Eye (tissue), 1 donor: ENCODE results near the gene EPS8L3.
"Not testable (repeated sequence)": the region's sequence is repeated elsewhere in the genome, so short reads cannot be mapped to it uniquely, and the experiment has no call there.

Experiments used
- DNase-seq: peaks from one replicate; pipeline ENCODE4 v3.0.0-alpha.2; 2015

EPS8L3 gene

DNA sequence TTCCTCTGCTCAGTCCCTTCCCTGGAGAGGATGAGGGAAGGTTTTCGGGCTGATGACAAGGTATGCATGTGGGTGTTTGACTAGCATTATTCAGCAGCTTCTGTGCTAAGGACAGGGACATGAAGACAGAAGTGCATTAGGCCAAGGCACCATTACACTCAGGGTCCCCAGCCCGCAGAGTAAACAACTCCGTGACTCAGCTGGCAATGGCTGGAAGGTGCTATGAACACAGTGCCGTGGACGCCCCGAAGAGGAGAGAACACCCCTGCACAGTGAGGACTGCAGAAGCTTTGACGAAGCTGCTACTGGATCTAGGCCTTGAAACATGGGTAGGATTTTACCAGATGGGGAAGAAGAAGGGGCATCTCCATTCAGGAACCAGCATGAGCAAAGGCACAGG lies 13.7 kb upstream of the EPS8L3 start:
- no peak for DNase-seq

GRCh38 chr1:109776911-109777310 lies 13.2 kb upstream of the EPS8L3 start:
- peak; percentile 97 for DNase-seq

- DNase-seq = no peak
Measured at GRCh38 chr1:109776206-109776835, 12.6 kb upstream of the EPS8L3 start.

GRCh38 chr1:109775398-109775797 lies 11.7 kb upstream of the EPS8L3 start:
- no peak for DNase-seq

GRCh38 chr1:109773900-109774485 lies 10.3 kb upstream of the EPS8L3 start:
- no peak for DNase-seq

DNA sequence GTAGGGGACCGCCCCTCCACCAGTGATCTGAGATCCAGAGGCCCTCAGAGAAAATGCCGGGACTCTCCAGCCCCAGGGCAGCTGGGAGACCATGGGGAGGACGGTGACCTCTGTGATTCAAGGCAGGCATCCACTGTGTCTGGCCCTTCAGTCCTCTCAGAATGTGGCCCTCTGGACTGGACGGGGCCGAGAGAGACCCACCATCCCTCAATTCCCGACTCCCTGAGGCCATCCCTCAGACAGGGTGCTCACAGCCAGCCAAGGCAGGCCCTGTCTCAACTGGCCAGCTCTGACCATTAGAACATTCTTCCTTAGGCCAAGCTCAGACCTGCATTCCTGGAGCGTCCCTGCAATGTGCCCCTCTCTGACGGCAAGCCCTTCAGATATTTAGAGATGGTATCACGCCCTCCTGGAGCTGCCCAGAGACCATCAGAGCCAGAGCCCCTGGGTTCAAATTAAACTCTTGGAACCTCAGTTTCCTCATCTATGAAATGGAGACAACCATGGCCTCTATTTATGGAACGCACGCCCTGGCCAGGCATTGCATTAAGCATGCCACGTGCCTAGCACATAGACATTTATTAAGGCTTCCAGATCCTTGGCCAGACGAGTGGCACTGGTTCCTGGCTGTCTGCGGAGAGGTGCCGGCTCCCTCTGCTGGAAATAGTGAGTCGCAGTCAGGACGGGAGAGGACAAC lies 9.6 kb upstream of the EPS8L3 start:
- DNase-seq = peak; percentile 94

DNA sequence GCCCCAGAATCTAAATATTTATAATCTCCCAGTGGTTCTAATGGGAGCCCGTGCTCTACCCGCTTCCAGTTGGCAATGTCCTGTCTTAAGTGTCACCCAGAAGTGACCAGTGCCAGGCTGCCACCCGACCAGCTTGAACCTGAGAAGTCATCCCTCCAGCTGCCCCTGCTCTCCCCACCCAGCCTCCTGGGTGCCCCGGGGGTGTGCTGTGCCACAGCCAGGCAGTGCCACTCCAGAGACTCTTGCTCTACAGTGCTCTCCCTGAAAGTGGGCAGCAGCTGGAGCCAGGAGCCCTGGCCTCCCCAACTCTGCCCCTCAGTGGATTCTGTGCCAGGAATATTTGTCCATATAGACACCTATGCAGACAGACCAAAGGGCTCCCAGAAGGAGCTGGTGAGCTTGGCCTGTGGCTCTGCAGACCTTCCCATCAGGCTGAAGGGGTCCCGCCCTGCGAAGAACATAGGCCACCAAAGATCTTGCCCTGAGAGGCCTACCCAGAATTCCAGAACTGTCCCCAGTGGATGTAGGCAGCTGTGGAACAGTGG lies 9.0 kb upstream of the EPS8L3 start:
- no peak for DNase-seq

DNA sequence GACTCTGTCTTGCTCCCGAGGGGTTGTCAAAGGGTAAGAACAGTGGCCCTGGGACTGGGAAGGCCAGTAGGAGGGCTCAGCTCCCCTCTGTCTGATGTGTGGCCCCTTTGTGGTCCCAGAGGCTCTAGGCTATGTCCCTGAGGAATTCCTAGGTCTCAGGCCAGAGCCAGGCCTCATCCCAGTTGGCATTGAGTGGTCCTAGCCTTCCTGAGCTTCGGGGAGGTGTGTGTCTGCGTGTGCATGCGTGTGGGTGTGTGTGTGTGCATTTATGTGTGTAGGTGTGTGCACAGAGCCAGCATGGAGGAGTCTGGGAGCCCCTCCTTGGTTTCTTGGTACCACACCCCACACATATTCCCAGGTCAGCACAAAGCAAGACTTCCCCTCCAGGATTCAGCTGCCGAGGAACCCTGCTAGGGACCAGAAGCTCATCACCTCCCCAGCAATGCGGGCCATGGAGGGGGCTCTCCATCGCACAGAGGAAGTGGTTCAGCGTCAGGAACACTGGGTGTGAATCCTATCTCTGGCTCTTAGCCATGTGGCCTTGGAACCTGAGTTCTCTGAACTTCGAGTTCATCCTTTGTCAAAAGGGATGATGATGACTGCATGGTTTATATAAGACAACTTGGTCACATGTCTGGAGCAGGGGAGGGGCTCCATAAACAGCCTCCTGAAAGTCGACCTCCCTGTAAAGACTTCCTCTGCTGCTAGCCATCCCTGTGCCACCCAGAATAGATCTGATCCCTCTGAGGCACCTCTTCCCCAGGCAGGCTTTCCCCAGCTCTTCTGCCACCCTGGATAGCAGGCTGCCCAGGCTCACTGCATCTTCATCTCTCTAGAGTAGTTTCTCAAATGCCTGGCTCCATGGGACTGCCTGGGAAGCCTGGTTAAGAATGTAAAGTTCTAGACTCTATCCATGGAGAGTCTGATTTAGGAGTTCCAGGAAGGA lies 8.3 kb upstream of the EPS8L3 start:
- DNase-seq = no peak

DNA sequence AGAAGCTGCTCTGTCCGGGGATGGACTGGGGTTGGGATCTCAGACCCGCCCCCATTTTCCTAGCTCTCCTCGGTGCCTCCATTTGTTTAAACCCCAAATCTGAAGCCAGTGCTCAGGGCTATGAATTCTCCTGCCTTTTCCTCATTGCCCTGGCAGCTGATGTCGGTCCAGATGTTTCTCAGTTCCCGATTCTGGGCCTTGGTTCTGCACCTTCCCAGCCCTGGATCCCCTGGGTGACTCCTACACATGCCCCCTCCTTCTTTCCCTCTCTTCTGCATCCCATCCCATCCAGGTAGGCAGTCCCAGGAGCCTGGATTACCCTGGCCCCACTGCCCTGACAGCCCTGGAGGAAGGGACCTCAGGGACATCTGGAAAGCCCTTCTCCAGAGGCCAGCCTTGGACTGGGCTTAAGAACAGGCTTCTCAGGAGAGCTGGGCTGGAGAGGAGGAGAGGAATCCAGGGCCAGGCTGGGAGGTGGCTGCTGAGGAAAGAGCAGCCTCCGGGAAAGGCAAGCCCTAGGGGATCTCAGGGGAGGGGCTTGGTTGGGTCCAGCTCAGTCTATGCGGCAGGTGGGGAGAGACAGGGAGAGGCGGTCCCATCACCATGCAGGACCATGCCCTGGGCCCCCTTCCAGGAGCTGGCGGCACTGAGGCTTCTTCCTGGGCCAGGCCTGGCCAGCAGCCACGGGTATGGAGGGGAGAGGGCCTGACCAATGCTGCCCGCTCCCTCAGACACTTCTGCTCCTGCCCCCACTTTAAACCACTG lies 6.8 kb upstream of the EPS8L3 start:
- DNase-seq = no peak

DNA sequence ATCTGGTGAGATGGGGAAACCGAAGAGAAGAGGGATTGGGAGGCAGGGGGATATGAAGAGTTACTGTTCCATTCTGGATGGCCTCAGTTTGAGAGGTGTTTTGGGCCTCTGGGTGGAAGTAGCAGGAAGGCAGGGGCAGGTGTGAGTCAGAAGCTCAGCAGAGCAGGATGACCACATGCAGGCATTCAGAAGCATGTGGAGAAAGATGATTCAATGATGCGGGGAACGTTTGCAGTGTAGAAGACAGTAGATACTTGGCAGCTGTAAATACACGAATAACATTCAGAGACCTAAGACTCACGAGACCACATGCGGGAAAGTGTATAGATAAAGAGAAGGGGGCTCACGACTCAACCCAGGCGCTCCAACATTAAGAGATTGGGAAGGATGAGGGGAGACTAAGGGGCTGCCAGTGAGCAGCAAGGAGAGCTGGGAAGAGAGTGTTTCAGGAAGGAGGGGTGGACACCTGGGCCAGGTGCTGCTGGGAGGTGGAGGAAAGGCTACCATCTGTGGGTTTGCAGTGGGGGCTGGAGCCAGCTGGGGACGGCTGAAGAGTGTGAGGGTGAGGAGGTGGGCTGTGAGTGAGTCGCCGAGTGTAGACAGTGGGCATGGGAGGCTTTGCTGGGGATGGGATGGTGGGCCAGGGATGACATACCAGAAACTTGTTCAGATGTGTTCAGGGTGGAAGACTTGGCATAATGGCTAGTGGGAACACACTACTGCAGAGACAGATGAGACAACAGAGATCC lies 5.8 kb upstream of the EPS8L3 start:
- no peak for DNase-seq

DNA sequence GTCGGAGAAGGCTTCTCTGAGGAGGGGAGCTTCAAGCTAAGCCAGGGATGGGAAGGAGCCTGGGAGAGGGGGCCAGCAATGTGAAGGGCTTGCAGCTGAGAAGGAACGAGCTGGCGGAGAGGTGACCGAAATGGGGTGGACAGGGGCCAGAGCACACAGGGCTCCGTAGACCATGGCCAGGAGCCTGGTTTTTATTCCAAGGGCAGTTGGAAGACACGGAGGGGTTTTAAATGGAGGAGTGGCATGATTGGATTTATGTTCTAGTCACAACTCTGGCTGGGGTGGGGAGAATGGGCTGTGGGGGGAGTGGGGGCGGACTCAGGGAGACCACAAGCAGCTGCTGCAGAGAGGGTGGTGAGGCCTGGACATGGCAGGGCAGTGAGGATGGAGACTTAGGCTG lies 5.1 kb upstream of the EPS8L3 start:
- DNase-seq = no peak

DNA sequence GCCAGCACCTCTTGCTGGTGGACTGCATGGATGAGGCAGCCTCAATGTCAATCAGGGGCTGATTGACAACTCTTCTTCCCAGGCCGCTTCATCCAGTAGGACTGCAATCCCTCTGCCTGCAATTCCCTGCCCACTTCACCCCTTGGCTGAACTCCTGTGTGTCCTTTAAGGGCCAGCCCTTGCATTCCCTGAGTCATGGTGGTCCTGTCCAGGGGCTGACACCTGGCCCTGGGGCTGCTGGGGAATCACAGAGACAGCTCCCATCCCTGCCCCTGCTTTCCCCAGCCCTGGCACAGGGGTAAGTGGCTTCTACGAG lies 4.6 kb upstream of the EPS8L3 start:
- no peak for DNase-seq

DNA sequence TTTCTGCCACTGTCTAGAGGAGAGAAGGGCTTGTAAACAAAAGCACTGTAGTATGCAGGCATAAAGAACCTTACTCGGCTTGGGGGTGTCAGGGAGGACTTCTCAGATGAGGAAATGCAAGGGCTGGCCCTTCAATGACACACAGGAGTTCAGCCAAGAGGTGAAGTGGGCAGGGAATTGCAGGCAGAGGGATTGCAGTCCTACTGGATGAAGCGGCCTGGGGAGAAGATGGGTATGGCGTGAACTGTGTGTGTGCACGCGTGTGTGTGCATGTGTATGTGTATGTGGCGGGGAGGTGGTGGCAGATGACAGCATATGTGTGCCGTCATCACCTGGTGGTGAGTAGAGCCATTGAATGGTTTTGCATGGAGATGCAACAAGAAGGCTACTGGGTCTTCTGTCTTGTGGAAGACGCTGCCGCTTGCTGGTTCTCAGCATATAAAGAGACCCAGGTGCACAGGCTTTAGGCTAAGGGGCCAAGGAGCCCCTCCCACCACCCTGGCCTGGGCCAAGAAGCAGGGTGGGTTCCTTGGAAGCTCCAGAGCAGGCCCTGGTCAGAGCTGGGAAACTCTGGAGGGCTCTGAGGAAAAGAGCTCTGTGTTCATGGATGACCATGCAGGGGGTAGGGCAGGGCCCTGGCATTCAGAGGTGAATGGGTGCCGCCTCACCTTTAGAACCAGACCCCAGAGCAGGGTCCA lies 4.1 kb upstream of the EPS8L3 start:
- no peak for DNase-seq

DNA sequence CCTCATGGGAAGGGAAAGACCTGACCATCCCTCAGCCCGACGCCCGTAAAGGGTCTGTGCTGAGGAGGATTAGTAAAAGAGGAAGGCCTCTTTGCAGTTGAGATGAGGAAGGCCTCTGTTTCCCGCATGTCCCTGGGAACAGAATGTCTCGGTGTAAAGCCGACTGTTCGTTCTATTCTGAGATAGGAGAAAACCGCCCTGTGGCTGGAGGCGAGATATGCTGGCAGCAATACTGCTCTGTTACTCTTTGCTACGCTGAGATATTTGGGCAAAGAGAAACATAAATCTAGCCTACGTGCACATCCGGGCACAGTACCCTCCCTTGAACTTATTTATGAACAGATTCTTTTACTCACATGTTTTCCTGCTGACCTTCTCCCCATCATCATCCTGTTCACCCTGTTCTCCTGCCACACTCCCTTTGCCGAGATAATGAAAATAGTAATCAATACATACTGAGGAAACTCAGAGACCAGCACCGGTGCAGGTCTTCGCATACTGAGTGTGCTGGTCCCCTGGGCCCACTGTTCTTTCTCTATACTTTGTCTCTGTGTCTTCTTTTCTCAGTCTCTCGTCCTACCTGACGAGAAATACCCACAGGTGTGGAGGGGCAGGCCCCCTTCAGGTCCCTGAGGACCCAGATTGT lies 3.4 kb upstream of the EPS8L3 start:
- not testable (repeated sequence) for DNase-seq

- DNase-seq = no peak
Measured at GRCh38 chr1:109765896-109766615, 2.3 kb upstream of the EPS8L3 start.

- no peak for DNase-seq
Measured at GRCh38 chr1:109765483-109765815, 1.7 kb upstream of the EPS8L3 start.

- DNase-seq = no peak
Measured at GRCh38 chr1:109764561-109765482, 1.1 kb upstream of the EPS8L3 start.

DNA sequence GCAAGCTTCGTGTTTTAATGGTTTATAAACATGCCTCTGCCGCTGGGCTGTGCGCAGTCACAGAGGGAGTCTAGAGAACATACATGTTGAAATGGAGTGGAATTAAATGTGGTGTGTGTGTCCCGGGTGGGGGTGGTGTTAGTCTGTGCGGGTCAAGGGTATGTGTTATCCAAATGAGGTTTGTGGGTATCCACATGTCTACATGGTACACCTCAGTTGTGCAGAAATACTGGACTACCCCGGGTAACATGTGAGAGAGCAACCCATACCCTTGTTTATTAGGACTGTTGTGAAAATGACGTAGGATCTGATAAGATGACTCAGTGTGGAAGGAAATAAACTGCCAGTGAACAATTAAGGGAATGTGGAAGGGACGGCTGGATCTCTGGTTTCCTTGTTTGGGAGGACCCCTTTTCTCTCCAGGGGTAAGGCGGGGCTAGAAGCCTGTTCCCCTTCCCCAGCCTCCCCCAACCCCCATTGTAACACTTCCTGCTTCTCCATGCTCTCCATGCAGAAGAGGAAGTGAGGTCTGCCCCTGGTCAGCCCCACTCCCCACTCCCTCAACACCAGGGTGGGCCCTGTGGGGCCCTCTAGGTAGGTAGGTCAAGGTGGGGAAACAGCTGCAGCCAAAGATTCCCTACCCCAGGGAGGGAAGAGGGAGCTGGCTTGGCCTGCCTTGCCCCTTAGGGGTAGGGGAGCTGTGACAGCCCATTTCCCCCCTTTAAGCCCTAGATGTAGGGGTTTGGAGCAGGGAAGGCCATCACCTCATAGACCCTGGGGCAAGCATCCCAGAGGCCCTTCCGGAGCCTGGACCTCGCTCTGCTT lies 690 bp downstream of the EPS8L3 start:
- DNase-seq = no peak
